Choroid plexus epithelial cell (primary cell): Measurements from ENCODE around the gene ZCCHC7.
A peak's percentile ranks its signal among the peaks of the same experiment; 100 is the strongest.
"Not testable (repeated sequence)": the region's sequence is repeated elsewhere in the genome, so short reads cannot be mapped to it uniquely, and the experiment has no call there.

Source experiments
- DNase-seq: peaks from one replicate; pipeline ENCODE4 v3.0.0-alpha.2; 2010; ENCODE audit warnings: low read depth
- H3K4me3 ChIP-seq: 2 replicates; pipeline ENCODE4 v1.5.1; 2011; ENCODE audit warnings: low read depth, mild to moderate bottlenecking, control low read depth, low read length, moderate library complexity
- TF ChIP-seq, protein P1 (sequence below): conservative IDR thresholded peaks from 2 replicates; pipeline ENCODE4 v1.5.1; 2011; ENCODE audit warnings: low read depth, mild to moderate bottlenecking, control low read depth, inconsistent platforms, low read length, moderate library complexity

The ZCCHC7 gene

DNA sequence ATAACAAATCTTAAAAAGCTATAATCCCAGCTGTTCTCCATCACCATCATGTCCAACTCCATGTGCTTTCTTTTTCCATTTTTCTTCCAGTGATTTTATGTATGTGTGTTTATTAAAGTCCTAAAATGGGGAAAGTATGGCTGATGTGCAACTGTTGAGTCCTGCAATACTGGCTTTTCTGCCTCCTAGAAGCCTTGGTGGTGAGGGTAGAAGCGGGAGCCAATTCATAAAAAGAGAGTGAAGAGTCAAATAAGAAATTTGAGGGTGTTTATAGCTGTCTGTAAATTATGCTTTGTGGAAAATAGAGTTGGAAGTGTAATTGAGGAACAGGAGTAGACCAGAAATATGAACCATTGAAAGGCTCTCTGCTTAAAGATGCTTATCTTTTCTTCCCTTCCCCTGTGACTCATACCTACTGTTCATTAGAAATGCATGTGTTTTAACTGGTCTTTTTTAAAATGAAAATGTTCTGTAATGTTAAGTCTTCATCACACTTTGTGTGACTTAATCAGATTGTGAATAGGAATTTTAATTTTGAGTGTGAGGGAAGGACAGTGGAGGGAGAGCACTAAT lies 80.1 kb downstream of the ZCCHC7 start:
- no peak overlapping the region for H3K4me3 ChIP-seq
- DNase-seq, result peak; percentile 62
- TF ChIP-seq, protein P1, sequence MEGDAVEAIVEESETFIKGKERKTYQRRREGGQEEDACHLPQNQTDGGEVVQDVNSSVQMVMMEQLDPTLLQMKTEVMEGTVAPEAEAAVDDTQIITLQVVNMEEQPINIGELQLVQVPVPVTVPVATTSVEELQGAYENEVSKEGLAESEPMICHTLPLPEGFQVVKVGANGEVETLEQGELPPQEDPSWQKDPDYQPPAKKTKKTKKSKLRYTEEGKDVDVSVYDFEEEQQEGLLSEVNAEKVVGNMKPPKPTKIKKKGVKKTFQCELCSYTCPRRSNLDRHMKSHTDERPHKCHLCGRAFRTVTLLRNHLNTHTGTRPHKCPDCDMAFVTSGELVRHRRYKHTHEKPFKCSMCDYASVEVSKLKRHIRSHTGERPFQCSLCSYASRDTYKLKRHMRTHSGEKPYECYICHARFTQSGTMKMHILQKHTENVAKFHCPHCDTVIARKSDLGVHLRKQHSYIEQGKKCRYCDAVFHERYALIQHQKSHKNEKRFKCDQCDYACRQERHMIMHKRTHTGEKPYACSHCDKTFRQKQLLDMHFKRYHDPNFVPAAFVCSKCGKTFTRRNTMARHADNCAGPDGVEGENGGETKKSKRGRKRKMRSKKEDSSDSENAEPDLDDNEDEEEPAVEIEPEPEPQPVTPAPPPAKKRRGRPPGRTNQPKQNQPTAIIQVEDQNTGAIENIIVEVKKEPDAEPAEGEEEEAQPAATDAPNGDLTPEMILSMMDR, result no peak

DNA sequence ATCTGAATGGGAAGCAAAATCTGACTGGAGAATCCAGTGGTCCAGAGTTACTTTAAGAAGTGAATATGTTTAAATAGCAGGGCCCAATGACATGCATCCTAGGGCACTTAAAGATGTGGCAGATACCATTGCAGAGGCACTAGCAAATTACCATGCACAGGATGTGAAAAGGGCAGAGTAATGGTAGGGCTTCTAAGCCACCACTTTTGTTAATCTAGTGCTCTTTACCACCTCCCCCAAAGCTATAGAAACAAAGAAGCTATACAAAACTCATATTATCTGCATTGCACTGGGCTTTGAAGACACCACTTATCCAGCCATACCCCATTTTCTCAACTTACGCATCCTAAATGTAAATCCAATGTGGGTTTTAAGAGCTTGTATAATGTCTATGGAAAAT lies 81.2 kb downstream of the ZCCHC7 start:
- no peak for DNase-seq
- no peak overlapping the region for H3K4me3 ChIP-seq
- TF ChIP-seq, protein P1, result no peak

DNA sequence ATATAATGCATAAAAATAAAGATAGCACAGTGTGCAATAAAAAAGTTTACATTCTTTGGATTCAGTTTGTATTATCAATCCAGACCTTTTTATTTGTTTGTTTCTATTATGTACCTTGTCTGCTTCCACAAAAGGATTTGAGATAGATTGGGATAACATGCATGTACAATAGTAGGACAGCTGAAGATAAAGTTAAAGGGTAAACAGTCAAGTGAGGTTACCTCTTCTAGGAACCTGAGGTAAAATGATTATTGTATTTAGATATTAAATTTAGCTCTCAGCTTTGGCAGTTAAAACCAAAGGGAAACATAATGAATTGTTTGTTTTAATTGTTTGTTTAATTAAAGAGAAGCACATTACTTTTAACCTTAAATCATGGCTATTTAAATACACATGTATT lies 81.7 kb downstream of the ZCCHC7 start:
- no peak for DNase-seq
- TF ChIP-seq, protein P1, result no peak
- no peak overlapping the region for H3K4me3 ChIP-seq

DNA sequence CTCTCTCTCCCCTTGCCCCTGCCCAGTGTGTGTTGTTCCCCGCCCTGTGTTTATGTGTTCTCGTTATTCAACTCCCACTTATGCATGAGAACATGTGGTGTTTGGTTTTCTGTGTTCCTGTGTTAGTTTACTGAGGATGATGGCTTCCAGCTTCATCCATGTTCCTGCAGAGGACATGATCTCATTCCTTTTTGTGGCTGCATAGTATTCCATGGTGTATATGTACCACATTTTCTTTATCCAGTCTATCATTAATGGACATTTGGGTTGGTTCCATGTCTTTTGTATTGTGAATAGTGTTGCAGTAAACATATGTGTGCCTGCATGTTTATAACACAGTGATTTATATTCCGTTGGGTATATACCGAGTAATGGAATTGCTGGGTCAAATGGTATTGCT lies 83.1 kb downstream of the ZCCHC7 start:
- DNase-seq, H3K4me3 ChIP-seq: not testable (repeated sequence)

DNA sequence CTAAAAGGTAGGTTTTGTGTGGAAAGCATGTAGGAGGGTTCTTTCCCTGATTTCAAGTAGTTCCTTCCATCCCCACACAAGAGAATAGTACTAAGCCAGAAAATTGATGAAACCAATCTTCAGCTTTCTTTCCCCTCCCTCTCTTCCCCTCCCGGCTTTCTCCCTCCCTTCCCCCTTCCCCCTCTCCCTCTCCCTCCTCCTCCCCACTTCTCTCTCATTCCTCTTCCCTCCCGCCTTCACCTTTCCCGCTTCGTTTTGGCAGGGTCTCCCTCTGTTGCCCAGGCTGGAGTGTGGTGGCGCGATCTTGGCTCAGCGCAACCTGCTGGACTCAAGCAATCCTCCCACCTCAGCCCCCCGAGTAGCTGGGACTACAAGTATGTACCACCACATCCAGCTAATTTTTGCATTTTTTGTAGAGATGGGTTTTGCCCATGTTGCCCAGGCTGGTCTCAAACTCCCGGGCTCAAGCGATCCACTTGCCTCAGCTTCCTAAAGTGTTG lies 85.8 kb downstream of the ZCCHC7 start:
- no peak overlapping the region for H3K4me3 ChIP-seq
- no peak for DNase-seq
- TF ChIP-seq, protein P1, result no peak

DNA sequence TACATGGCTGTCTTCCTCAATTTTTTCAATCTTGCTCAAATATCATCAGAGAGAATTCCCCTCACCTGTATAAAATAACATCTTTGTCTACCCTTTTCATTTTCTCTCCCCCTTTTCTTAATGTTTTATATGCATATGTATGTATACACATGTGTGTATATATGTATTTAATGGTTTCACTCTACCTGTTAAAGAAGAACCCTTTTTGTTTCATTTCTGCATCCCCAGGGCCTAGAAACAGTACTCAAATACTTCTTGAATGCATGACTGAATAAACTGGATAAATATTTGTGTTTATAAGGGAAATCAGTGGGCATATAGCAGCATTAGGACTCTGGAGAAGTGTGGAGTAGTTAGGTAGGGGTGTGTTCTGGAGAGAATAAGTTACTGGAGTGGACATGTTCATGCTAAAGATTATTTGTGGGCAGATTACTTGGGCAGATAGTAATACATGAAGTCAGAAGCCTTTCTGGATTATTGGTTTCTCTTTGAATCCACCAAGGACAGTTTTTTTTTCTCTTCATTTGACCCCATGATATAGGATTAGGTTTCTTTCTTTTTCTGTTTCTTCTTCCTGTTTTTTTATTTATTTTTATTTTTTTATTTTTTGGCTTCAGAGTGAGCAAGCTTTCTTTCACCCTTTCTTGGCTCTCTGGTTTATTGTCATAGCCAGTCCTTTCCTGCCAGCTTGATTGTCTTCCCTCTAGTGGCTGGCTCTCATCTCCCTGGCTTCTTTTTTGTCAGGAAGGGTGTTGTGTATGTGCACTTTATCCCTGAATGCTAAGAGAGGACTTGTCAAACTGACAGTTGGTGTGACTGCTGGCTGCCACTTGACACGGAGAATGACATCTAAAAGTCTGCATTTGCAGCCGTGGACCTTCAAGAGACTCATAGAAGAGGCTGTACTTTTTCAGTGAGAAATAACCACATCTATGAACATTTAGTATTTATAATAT lies 89.3 kb downstream of the ZCCHC7 start:
- TF ChIP-seq, protein P1, result peak; percentile 50
- DNase-seq, result no peak
- H3K4me3 ChIP-seq, result no peak overlapping the region

DNA sequence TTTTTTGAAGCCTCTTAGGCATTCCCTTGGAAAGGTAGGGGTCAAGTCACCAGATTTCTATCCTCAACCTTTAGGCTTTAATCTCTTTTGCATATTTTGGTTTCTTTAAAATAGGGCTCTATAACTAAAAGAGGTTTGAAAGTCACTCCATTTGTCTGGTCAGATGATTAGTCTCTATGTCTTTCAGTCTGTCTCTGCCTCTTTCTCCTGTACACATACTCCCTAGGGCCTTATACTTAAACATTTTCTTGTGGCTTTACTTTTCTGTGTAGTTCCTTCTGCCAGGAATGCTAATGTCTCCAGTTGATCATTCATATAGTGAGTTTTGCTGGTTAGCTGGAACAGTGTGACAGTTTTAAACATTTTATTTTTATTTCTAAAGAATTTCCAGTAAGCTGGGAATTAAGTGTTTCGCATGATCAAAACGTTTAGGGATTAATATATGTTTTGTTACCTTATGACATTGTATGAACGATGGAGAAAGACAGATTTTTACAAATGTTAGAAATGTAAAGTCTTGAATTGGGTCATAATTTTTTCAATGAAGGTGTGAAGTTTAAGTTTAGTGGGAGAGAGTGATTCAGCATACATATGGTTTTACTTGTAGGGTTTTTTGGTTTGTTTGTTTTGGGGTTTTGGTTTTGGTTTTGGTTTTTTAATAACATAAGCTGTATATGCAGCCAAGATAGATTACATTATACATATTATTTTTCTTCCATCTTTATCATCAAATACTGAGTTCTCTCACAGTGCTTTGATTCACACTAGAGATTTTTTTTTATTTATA lies 90.6 kb downstream of the ZCCHC7 start:
- TF ChIP-seq, protein P1, result no peak
- no peak for DNase-seq
- no peak overlapping the region for H3K4me3 ChIP-seq
